Cardiac septum (tissue), 1 donor: Measurements from ENCODE around the gene BCDIN3D. TPM values are rescaled to one million over a fixed set of nuclear protein-coding genes. Genes with fewer than 3 reads are reported as not detected.
A peak's percentile ranks its signal among the peaks of the same experiment; 100 is the strongest.

Experiments
- DNase-seq: peaks from one replicate; pipeline ENCODE4 v3.0.0-alpha.2; 2020; ENCODE audit warnings: low spot score
- intact Hi-C: fragments of 100-400 bp; cut with DNase I; formaldehyde crosslinking; loops from one replicate; pipeline ENCODE4 v1.14.0; 2022
- long read RNA-seq: library from polyadenylated mRNA; unstranded; transcript quantifications from one replicate; pipeline ENCODE4 v2.0.0, GENCODE V29; 2021
- total RNA-seq: library from RNA; stranded (reverse); fragmentation: NEBNext Ultra II Directional; extraction: Animal tissue kit (Norgen Biotek cat#: 25700); gene quantifications from one replicate; pipeline ENCODE4 v1.2.1, GENCODE V29; 2021
- donor health status: DM: no; HTN: no; CAD: no.

Gene BCDIN3D, protein sequence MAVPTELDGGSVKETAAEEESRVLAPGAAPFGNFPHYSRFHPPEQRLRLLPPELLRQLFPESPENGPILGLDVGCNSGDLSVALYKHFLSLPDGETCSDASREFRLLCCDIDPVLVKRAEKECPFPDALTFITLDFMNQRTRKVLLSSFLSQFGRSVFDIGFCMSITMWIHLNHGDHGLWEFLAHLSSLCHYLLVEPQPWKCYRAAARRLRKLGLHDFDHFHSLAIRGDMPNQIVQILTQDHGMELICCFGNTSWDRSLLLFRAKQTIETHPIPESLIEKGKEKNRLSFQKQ
- 2.6 TPM for total RNA-seq
- long read RNA-seq, partial matches to known transcripts: 0 of 3 reads
- long read RNA-seq, other reads (novel, unspliced or antisense): 1 of 3 reads

DNA sequence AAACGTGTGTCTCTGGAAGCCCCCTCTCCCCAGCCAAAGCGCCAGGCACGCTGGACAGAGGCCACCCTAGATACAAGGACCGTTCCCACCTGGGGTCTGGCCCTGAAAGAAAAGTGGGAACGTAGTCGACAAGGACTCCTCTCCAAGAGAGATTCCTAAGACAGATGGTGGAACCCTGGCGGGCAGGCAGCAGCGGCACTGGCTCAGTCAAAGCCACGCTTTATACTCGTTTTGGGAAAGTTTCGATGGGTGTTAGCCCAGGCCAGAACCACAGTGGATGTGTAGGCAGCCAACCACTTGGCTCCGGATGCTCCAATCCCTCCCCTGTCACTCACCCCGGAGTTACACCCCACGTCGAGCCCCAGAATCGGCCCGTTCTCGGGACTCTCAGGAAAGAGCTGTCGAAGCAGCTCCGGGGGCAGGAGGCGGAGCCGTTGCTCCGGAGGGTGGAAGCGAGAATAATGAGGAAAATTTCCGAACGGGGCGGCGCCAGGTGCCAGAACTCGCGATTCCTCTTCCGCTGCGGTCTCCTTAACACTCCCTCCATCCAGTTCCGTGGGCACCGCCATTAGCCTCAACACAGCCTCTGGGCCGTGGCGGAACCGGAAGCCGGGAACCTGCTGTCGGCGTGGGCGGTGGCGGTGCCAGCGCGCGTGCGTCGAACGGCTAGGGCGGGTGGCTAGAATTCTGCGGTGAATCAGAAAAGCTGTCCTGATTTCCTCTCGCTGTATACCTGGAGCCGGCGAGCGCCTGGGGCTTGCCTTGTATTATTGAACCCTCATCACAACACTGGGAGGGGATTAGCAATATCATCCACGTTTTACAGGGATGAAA lies at the start of gene BCDIN3D:
BCDIN3D (minus strand) TSS at position 588 of the 834 bp plus-strand sequence; CDS start at position 569, 19 bp downstream.
- DNase-seq: peak; percentile 97
- intact Hi-C loops: loop anchor here (1.0 kb wide), 1 partner anchor 14 kb away; the partner anchor contains the start of gene NCKAP5L

GRCh38 chr12:49892084-49892731 lies 49.3 kb upstream of the BCDIN3D start:
- DNase-seq: no peak
- intact Hi-C loops: no loop called here

DNA sequence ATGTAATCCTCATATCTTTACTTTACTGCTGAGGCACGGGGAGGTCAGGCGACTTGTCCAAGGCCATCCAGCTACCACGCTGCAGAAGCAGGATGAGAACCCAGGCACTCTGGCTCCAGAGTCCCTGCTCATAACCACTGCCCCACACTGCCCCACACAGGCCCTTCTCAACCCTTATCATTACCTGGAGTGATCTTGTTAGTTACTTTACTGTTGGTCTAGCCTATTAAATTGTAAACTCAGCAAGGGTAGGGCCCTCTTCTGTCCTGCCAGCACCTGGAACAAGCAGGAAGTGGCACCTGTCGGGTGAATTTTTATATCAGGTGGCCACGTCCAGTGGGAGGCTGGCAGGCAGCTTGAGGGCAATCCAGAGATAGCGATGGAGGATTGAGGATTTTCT lies 48.6 kb upstream of the BCDIN3D start:
- DNase-seq: no peak
- intact Hi-C loops: no loop called here

GRCh38 chr12:49891012-49891411 lies 48.1 kb upstream of the BCDIN3D start:
- intact Hi-C loops: no loop called here
- DNase-seq: no peak

- no peak for DNase-seq
- intact Hi-C loops: no loop called here
These were observed 47.2 kb upstream of the BCDIN3D start for GRCh38 chr12:49890096-49890461.

GRCh38 chr12:49889361-49890095 lies 46.6 kb upstream of the BCDIN3D start:
- no peak for DNase-seq
- intact Hi-C loops: no loop called here

DNA sequence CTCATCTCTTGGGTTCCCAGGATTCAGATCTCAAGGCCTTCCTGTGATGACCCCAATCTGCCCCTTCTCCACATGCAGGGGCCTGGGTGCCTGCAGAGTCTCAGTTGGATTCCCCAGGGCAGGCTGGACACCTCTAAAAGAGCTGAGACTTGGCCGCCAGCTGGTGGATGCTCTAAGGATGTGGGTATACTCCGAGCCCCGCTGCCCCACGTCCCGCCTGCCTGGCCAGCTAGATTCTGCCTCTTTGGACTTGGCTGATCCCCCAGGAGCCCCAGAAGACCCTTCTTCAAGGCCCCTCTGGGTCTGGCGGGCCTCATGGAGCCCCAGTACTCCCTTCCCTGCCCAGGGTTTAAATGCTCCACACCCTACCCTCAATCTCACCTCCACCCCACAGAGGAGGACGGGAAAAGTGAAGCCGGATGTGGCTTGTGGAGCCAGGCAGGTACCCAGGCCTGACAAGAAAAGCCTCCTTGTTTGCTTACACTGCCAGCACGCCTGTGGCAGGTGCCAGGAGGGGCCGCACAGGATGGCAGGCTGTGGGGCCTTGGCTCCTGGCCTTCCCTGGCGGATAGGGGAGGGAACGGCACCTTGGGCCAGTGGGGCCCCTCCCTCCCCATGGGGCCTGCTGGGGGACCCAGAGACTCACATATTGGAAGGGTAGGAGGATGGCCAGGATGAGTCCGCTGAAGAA lies 45.7 kb upstream of the BCDIN3D start:
- no peak for DNase-seq

DNA sequence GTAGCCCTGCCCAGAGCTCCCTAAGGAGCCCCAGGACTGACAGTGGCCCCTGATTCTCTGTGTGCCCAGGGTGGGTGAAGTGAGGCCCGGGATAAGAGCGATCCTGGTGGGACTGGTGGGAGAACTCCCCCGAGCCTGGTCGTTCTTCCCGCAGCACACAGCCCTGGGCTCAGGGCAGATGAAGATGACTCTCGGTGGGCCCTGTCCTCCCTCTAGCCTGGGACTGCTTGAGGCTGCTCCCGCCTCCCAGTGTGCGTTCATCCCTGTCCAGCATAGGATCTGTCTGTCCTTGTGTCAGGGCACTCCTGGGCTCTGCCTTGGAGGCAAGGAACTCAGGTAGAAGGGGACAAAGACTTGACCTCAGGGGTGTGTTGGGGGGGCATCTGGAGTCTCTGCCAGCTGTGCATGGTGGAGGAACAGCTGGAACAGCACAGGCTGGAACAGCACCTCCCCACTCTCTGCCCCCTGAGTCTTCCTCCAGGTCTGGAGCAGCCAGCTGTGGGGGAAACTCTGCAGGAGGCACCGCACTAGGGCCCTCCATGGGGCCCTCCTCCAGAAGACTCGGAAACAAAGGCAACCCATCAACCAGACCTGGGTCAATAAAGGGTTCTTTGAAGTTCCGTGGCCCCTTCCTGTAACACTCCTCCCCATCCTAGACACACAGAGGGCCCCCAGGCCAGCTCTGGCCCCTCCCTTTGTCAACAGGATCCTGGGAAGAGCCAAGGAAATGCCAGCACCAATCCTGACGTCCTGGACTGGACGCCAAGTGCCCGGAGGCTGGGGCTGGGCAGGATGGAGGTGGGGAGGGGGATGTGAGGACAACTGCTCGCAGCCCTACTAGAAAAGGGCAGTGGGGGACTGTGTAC lies 44.9 kb upstream of the BCDIN3D start:
- no peak for DNase-seq
- intact Hi-C loops: no loop called here

More for the DNA sequence above, 45.7 kb upstream of the BCDIN3D start:
- intact Hi-C loops: no loop called here

- intact Hi-C loops: no loop called here
- no peak for DNase-seq
These were observed 44.2 kb upstream of the BCDIN3D start for GRCh38 chr12:49887091-49887490.

- intact Hi-C loops: no loop called here
- no peak for DNase-seq
These were observed 43.0 kb upstream of the BCDIN3D start for GRCh38 chr12:49885663-49886461.

- no peak for DNase-seq
These were observed 42.2 kb upstream of the BCDIN3D start for GRCh38 chr12:49885118-49885517.

GRCh38 chr12:49882851-49883464 lies 40.1 kb upstream of the BCDIN3D start:
- no peak for DNase-seq
- intact Hi-C loops: no loop called here

More at GRCh38 chr12:49885118-49885517, 42.2 kb upstream of the BCDIN3D start:
- intact Hi-C loops: no loop called here

DNA sequence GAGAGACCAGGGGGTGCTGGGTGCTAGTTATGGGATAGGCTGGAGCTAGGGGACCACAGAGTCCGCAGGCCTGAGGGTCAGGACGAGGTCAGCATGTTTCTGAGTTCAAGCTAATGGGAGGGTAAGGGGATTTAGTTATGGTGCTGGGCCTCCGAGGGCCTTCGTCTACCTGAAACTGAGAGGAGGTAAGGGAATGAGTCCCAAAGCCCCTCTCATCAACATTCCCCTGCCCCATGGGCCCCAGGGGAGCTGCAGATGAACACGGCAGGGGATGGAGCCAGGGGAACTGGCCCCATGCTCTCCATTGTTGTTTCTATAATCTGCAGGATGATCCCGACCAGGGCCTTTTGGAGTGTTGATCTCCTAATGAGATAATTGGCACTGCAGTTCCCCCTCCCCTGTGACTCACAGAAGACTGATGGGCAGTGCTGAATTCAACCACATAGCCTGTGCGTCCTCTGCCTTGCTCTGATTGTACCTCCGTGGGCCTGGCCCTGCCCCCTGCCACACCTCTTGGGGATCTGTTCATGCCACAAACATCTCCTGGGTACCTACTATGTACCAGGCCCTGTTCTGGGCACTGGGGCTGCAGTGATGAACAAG lies 39.4 kb upstream of the BCDIN3D start:
- no peak for DNase-seq
- intact Hi-C loops: no loop called here

GRCh38 chr12:49881415-49882247 lies 38.7 kb upstream of the BCDIN3D start:
- DNase-seq: peak; percentile 47
- intact Hi-C loops: no loop called here

GRCh38 chr12:49880756-49881414 lies 38.0 kb upstream of the BCDIN3D start:
- DNase-seq: peak; percentile 19
- intact Hi-C loops: no loop called here
